Activated B cell treated with CpG ODN at 0.5 μM for 24 hours (primary cell): ENCODE data around the gene NT5DC1. TPM values are rescaled to one million over a fixed set of nuclear protein-coding genes. Genes with fewer than 3 reads are reported as not detected.
A peak's percentile ranks its signal among the peaks of the same experiment; 100 is the strongest.

Source experiments
- ATAC-seq: fragments of 200-7000 bp; cut with Tn5 transposase; one replicate; pipeline ENCODE4 v1.10.0; 2021; ENCODE audit warnings: low read depth, mild to moderate bottlenecking, moderate library complexity
- CTCF ChIA-PET: fragments of 350-600 bp; sonication (Branson Sonifier 250); formaldehyde crosslinking; loops from one replicate; lab custom pipeline; 2021; ENCODE audit warnings: antibody characterized with exemption; lab: Charles Lee
- POLR2A ChIA-PET: fragments of 350-600 bp; sonication (Branson Sonifier 250); formaldehyde crosslinking; loops from one replicate; lab custom pipeline; 2021; ENCODE audit warnings: antibody characterized with exemption; lab: Charles Lee
- DNase-seq: peaks from one replicate; pipeline ENCODE4 v3.0.0; 2022
- H3K27ac Mint-ChIP-seq: one replicate; pipeline ENCODE4 v1.8.0; 2020; ENCODE audit warnings: mixed read lengths
- H3K27me3 Mint-ChIP-seq: one replicate; pipeline ENCODE4 v1.8.0; 2021; ENCODE audit warnings: mixed read lengths
- H3K36me3 Mint-ChIP-seq: one replicate; pipeline ENCODE4 v1.8.0; 2021; ENCODE audit warnings: low read depth, mixed read lengths
- H3K4me1 Mint-ChIP-seq: one replicate; pipeline ENCODE4 v1.8.0; 2021; ENCODE audit warnings: mixed read lengths
- H3K4me3 Mint-ChIP-seq: one replicate; pipeline ENCODE4 v1.8.0; 2020; ENCODE audit warnings: mild to moderate bottlenecking, mixed read lengths
- H3K9me3 Mint-ChIP-seq: one replicate; pipeline ENCODE4 v1.8.0; 2020; ENCODE audit warnings: mixed read lengths
- CTCF ChIP-seq: fragments of 200-600 bp; IDR thresholded peaks from one replicate; pipeline ENCODE4 v1.8.0; 2022; ENCODE audit warnings: antibody characterized with exemption, mild to moderate bottlenecking
- intact Hi-C: fragments of 100-400 bp; cut with micrococcal nuclease; formaldehyde crosslinking; loops from one replicate; pipeline ENCODE4 v1.15.1; 2024
- total RNA-seq: library from RNA; stranded (reverse); gene quantifications from 2 replicates; pipeline ENCODE4 v1.2.3, GENCODE V29; 2022

The NT5DC1 gene
- total RNA-seq, 1 donor from 2014 or later: 59.9 TPM

GRCh38 chr6:116157391-116157790 is 56.7 kb downstream of the NT5DC1 start:
- intact Hi-C loops: no loop called here
- CTCF ChIA-PET: interaction anchor here (1.2 kb wide), 1 partner anchor 21 kb away, joined by 4 read pairs; no protein-coding TSS in a partner anchor
- no peak for ATAC-seq
- no peak for DNase-seq
- TF ChIP-seq CTCF: no peak
- H3K9me3 Mint-ChIP-seq: peaks cover 4% of the 10 kb centered on the region
- no peak overlapping the region for H3K27ac Mint-ChIP-seq
- peaks cover 17% of the 10 kb centered on the region for H3K4me1 Mint-ChIP-seq
- H3K27me3 Mint-ChIP-seq: no peaks in the 10 kb centered on the region
- peaks cover 24% of the 10 kb centered on the region for H3K36me3 Mint-ChIP-seq
- H3K4me3 Mint-ChIP-seq: no peak overlapping the region
- POLR2A ChIA-PET: no interaction called here

GRCh38 chr6:116158641-116159040 is 58.0 kb downstream of the NT5DC1 start:
- intact Hi-C loops: no loop called here
- Mint-ChIP-seq H3K27me3 (no peaks in the 10 kb centered on the region), H3K27ac (peak overlapping the region; percentile 9), H3K9me3 (peaks cover 4% of the 10 kb centered on the region), H3K4me3 (no peak overlapping the region), H3K36me3 (peaks cover 30% of the 10 kb centered on the region), H3K4me1 (peaks cover 27% of the 10 kb centered on the region)
- DNase-seq (no peak), ATAC-seq (no peak)
- POLR2A ChIA-PET: no interaction called here
- CTCF ChIA-PET: no interaction called here
- no peak for TF ChIP-seq CTCF

GRCh38 chr6:116159782-116160524 is 59.3 kb downstream of the NT5DC1 start:
- Mint-ChIP-seq H3K4me1 (peaks cover 31% of the 10 kb centered on the region), H3K36me3 (peaks cover 34% of the 10 kb centered on the region), H3K27me3 (no peaks in the 10 kb centered on the region), H3K4me3 (no peak overlapping the region), H3K9me3 (peaks cover 4% of the 10 kb centered on the region), H3K27ac (no peak overlapping the region)
- POLR2A ChIA-PET: no interaction called here
- TF ChIP-seq CTCF: no peak
- ATAC-seq (no peak), DNase-seq (no peak)
- intact Hi-C loops: no loop called here
- CTCF ChIA-PET: no interaction called here

GRCh38 chr6:116165596-116165995 is 64.9 kb downstream of the NT5DC1 start:
- peak overlapping the region; percentile 42 for H3K4me3 Mint-ChIP-seq
- no peak for TF ChIP-seq CTCF
- H3K27me3 Mint-ChIP-seq: no peaks in the 10 kb centered on the region
- ATAC-seq (peak; percentile 100), DNase-seq (peak; percentile 62)
- peaks cover 39% of the 10 kb centered on the region for H3K4me1 Mint-ChIP-seq
- no peak overlapping the region for H3K27ac Mint-ChIP-seq
- H3K36me3 Mint-ChIP-seq: peaks cover 29% of the 10 kb centered on the region
- ChIA-PET POLR2A (interaction anchor here (0.6 to 1.0 kb wide), 2 partner anchors 29 to 65 kb away, joined by 3 to 4 read pairs; partner anchors contain the start of gene NT5DC1), CTCF (interaction anchor here (0.9 kb wide), 1 partner anchor 50 kb away, joined by 3 read pairs; no protein-coding TSS in a partner anchor)
- intact Hi-C loops: loop anchor here (1.0 to 2.0 kb wide), 2 partner anchors 79 to 146 kb away; no protein-coding TSS in a partner anchor
- peaks cover 4% of the 10 kb centered on the region for H3K9me3 Mint-ChIP-seq

- peaks cover 32% of the 10 kb centered on the region for H3K36me3 Mint-ChIP-seq
- DNase-seq: no peak
- no peak for ATAC-seq
- H3K27me3 Mint-ChIP-seq: no peaks in the 10 kb centered on the region
- peaks cover 38% of the 10 kb centered on the region for H3K4me1 Mint-ChIP-seq
- peaks cover 4% of the 10 kb centered on the region for H3K9me3 Mint-ChIP-seq
- H3K4me3 Mint-ChIP-seq: no peak overlapping the region
- POLR2A ChIA-PET: no interaction called here
- TF ChIP-seq CTCF: no peak
- intact Hi-C loops: no loop called here
- CTCF ChIA-PET: interaction anchor here (0.9 kb wide), 1 partner anchor 51 kb away, joined by 3 read pairs; no protein-coding TSS in a partner anchor
- H3K27ac Mint-ChIP-seq: no peak overlapping the region
Observed at GRCh38 chr6:116166369-116166768, 65.7 kb downstream of the NT5DC1 start.
